ENCODE data around the gene ZNF70. TPM values are rescaled to one million over a fixed set of nuclear protein-coding genes. Genes with fewer than 3 reads are reported as not detected.

Gene ZNF70
- total RNA-seq, 1 experiment from 2014 or later = 3.2 TPM

- peaks cover 52% of the 10 kb centered on the region for H3K79me2 ChIP-seq (ENCODE audit: insufficient read depth, low read length)
- BruUV-seq (replicated peaks) = no TSS peak
- CTCF ChIA-PET = no interaction called here
- peak overlapping the region; percentile 92 for H3K4me2 ChIP-seq (ENCODE audit: low read length)
- H3K27ac ChIP-seq (ENCODE audit: low read depth, low read length) = peak overlapping the region; percentile 98
- H2AFZ ChIP-seq (ENCODE audit: low read depth, low read length, poor library complexity, severe bottlenecking) = no peak overlapping the region
- ATAC-seq (peak; percentile 43), DNase-seq (ENCODE audit: low read depth, low spot score) (no peak)
- 0 out of 4 replicates have a peak, but pooled peaks cover 0 to 5% of the 10 kb centered on the region in 2 experiments for H3K36me3 ChIP-seq (ENCODE audit: control insufficient read depth in 1 of 2, insufficient read depth in 2 of 2, low read length in 2 of 2)
- RAD21 ChIA-PET (ENCODE audit: low non-redundant PET in 1 of 2, low total read pairs in 2 of 2, uncharacterized antibody in 2 of 2, unreplicated experiment in 2 of 2) = no interaction called here
- POLR2A ChIA-PET = interaction anchor here (2.6 kb wide), 1 partner anchor 16 kb away, joined by 22 read pairs; the partner anchor contains the start of gene MMP11
- H4K20me1 ChIP-seq (ENCODE audit: insufficient read depth) = peaks cover 8% of the 10 kb centered on the region; the same call in 1 of the 2 replicates
- no peaks in the 10 kb centered on the region for H3K9me3 ChIP-seq (ENCODE audit: control insufficient read depth in 1 of 2, insufficient read depth in 1 of 2, low read depth in 1 of 2, low read length in 2 of 2)
- TF ChIP-seq SIN3A (IDR thresholded peaks at IDR 0.05; ENCODE audit: low read depth) (no peak), SP1 (IDR thresholded peaks at IDR 0.05; ENCODE audit: low read depth) (peak; percentile 50; the same call in 1 of the 2 replicates)
- H3K4me3 ChIP-seq (replicated peaks in 1 of 2; ENCODE audit: low read depth in 1 of 2, low read length in 2 of 2) = peak overlapping the region; percentile 77 to 89
- H3K9ac ChIP-seq (ENCODE audit: low read length) = peak overlapping the region; percentile 98
- intact Hi-C loops (cut with micrococcal nuclease) = no loop called here
- no peaks in the 10 kb centered on the region for H3K27me3 ChIP-seq (ENCODE audit: insufficient read depth, low read length)
- no peaks in the 10 kb centered on the region for H3K9me2 ChIP-seq (ENCODE audit: insufficient read depth)
- peaks cover 14 to 25% of the 10 kb centered on the region in 2 experiments; a peak in 3 of 4 replicates for H3K4me1 ChIP-seq (ENCODE audit: control insufficient read depth in 1 of 2, insufficient read depth in 2 of 2, low read length in 2 of 2)
These were observed 36.6 kb upstream of the ZNF70 start for GRCh38 chr22:23787600-23787896.

- peak within 1 kb of the TSS; percentile 77 to 89 for H3K4me3 ChIP-seq (replicated peaks in 1 of 2; ENCODE audit: low read depth in 1 of 2, low read length in 2 of 2)
- peaks cover 8% of the 10 kb centered on the region; the same call in 1 of the 2 replicates for H4K20me1 ChIP-seq (ENCODE audit: insufficient read depth)
- ATAC-seq = peak; percentile 87
- DNase-seq (ENCODE audit: low read depth, low spot score) = peak; percentile 61
- ChIA-PET RAD21 (ENCODE audit: low non-redundant PET in 1 of 2, low total read pairs in 2 of 2, uncharacterized antibody in 2 of 2, unreplicated experiment in 2 of 2) (no interaction called here), POLR2A (interaction anchor here (1.0 to 2.6 kb wide), 3 partner anchors 15 to 35 kb away, joined by 4 to 22 read pairs (median 5); partner anchors contain the start of gene MMP11), CTCF (interaction anchor here (1.3 kb wide), 1 partner anchor 16 kb away, joined by 6 read pairs; no protein-coding TSS in a partner anchor)
- H3K4me1 ChIP-seq (ENCODE audit: control insufficient read depth in 1 of 2, insufficient read depth in 2 of 2, low read length in 2 of 2) = peaks cover 15 to 27% of the 10 kb centered on the region in 2 experiments
- H3K4me2 ChIP-seq (ENCODE audit: low read length) = peak within 1 kb of the TSS; percentile 92
- 0 out of 4 replicates have a peak, but pooled peaks cover 0 to 1% of the 10 kb centered on the region in 2 experiments for H3K36me3 ChIP-seq (ENCODE audit: control insufficient read depth in 1 of 2, insufficient read depth in 2 of 2, low read length in 2 of 2)
- H2AFZ ChIP-seq (ENCODE audit: low read depth, low read length, poor library complexity, severe bottlenecking) = no peak within 1 kb of the TSS
- H3K27ac ChIP-seq (ENCODE audit: low read depth, low read length) = peak within 1 kb of the TSS; percentile 98
- H3K9me3 ChIP-seq (ENCODE audit: control insufficient read depth in 1 of 2, insufficient read depth in 1 of 2, low read depth in 1 of 2, low read length in 2 of 2) = no peaks in the 10 kb centered on the region
- no peaks in the 10 kb centered on the region for H3K9me2 ChIP-seq (ENCODE audit: insufficient read depth)
- no TSS peak for BruUV-seq (replicated peaks)
- no peaks in the 10 kb centered on the region for H3K27me3 ChIP-seq (ENCODE audit: insufficient read depth, low read length)
- peaks cover 47% of the 10 kb centered on the region for H3K79me2 ChIP-seq (ENCODE audit: insufficient read depth, low read length)
- intact Hi-C loops (cut with micrococcal nuclease) = no loop called here
- H3K9ac ChIP-seq (ENCODE audit: low read length) = peak within 1 kb of the TSS; percentile 98
- TF ChIP-seq SIN3A (IDR thresholded peaks at IDR 0.05; ENCODE audit: low read depth) (no peak), MAX (IDR thresholded peaks at IDR 0.05) (peak; percentile 30; the same call in 1 of the 2 replicates), EGR1 (IDR thresholded peaks at IDR 0.05; ENCODE audit: low read depth) (no peak; the same call in 1 of the 2 replicates), ZNF274 (IDR thresholded peaks at IDR 0.05; ENCODE audit: low read depth, low read length) (no peak), SRF (IDR thresholded peaks at IDR 0.05; ENCODE audit: low read depth) (no peak), ATF3 (IDR thresholded peaks at IDR 0.05) (no peak), RAD21 (IDR thresholded peaks at IDR 0.05; ENCODE audit: low read depth) (no peak), EZH2phosphoT487 (IDR thresholded peaks at IDR 0.05; ENCODE audit: borderline replicate concordance) (no peak), TCF7L2 (IDR thresholded peaks at IDR 0.05; ENCODE audit: borderline replicate concordance, extremely low read depth, insufficient read depth, insufficient read length) (no peak), JUND (IDR thresholded peaks at IDR 0.05) (no peak), CEBPB (IDR thresholded peaks at IDR 0.05; ENCODE audit: low read depth) (no peak), CTCF (IDR thresholded peaks at IDR 0.05 in 2 of 3, conservative IDR thresholded peaks at IDR 0.05 in 1 of 3; ENCODE audit: borderline replicate concordance in 1 of 3, insufficient read depth in 1 of 3, low read depth in 2 of 3, low read length in 2 of 3) (no peak), POLR2AphosphoS5 (IDR thresholded peaks at IDR 0.05; ENCODE audit: low read depth, low read length) (peak; percentile 63), POLR2A (IDR thresholded peaks at IDR 0.05; ENCODE audit: borderline replicate concordance, extremely low read depth, insufficient read depth, insufficient read length) (peak; percentile 46), EZH2 (IDR thresholded peaks at IDR 0.05) (no peak), SP1 (IDR thresholded peaks at IDR 0.05; ENCODE audit: low read depth) (no peak), ELF1 (IDR thresholded peaks at IDR 0.05; ENCODE audit: borderline replicate concordance, low read depth) (no peak)
These were observed 36.1 kb upstream of the ZNF70 start, which contains the start of gene SMARCB1 for GRCh38 chr22:23786752-23787599. Gene SMARCB1, plus strand, starts transcription at chr22:23786966. Its CDS starts 204 bp downstream, at chr22:23787170.
